ENCODE measurements around the gene GALNT10. TPM values are rescaled to one million over a fixed set of nuclear protein-coding genes. Genes with fewer than 3 reads are reported as not detected.

GALNT10 gene
- total and polyA plus RNA-seq, 2 of the 8 experiments (the other 6 are each of a cell fraction or from before 2014, with no cell fraction given), result 4.6 to 15.5 TPM

DNA sequence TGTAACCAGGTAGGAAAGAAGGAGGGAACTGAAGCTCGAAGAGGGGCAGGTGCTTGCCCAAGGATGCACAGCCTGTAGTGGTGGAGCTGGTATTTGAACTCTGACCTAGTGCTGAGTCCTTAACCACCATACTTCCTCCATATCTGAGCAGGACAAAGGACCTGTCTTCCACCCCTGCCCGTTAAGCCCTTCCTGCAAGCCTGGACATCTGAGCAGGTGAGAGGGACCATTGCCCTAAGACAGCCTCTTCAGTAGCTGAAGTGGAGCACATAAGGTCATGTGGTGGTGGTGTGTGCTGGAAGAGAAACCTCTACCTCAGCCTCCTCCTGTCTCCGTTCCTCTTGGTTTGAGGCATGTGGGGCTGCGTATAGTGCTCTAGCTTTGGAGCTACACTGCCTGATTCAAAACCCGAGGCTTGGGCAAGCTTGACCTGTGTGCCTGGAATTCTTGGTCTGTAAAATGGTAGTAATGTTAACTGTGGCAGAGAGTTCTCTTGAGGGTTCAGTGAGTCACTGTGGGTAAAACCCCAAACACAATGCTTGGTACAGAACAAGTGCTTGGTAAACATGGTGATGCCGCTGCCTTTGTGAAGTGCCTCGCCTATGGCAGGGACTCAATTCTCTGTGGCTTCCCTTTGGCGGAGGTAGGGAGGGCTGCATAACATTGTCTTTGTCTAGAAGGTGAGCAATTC lies 7.4 kb downstream of the GALNT10 start (continued):
- TF ChIP-seq, protein P1, sequence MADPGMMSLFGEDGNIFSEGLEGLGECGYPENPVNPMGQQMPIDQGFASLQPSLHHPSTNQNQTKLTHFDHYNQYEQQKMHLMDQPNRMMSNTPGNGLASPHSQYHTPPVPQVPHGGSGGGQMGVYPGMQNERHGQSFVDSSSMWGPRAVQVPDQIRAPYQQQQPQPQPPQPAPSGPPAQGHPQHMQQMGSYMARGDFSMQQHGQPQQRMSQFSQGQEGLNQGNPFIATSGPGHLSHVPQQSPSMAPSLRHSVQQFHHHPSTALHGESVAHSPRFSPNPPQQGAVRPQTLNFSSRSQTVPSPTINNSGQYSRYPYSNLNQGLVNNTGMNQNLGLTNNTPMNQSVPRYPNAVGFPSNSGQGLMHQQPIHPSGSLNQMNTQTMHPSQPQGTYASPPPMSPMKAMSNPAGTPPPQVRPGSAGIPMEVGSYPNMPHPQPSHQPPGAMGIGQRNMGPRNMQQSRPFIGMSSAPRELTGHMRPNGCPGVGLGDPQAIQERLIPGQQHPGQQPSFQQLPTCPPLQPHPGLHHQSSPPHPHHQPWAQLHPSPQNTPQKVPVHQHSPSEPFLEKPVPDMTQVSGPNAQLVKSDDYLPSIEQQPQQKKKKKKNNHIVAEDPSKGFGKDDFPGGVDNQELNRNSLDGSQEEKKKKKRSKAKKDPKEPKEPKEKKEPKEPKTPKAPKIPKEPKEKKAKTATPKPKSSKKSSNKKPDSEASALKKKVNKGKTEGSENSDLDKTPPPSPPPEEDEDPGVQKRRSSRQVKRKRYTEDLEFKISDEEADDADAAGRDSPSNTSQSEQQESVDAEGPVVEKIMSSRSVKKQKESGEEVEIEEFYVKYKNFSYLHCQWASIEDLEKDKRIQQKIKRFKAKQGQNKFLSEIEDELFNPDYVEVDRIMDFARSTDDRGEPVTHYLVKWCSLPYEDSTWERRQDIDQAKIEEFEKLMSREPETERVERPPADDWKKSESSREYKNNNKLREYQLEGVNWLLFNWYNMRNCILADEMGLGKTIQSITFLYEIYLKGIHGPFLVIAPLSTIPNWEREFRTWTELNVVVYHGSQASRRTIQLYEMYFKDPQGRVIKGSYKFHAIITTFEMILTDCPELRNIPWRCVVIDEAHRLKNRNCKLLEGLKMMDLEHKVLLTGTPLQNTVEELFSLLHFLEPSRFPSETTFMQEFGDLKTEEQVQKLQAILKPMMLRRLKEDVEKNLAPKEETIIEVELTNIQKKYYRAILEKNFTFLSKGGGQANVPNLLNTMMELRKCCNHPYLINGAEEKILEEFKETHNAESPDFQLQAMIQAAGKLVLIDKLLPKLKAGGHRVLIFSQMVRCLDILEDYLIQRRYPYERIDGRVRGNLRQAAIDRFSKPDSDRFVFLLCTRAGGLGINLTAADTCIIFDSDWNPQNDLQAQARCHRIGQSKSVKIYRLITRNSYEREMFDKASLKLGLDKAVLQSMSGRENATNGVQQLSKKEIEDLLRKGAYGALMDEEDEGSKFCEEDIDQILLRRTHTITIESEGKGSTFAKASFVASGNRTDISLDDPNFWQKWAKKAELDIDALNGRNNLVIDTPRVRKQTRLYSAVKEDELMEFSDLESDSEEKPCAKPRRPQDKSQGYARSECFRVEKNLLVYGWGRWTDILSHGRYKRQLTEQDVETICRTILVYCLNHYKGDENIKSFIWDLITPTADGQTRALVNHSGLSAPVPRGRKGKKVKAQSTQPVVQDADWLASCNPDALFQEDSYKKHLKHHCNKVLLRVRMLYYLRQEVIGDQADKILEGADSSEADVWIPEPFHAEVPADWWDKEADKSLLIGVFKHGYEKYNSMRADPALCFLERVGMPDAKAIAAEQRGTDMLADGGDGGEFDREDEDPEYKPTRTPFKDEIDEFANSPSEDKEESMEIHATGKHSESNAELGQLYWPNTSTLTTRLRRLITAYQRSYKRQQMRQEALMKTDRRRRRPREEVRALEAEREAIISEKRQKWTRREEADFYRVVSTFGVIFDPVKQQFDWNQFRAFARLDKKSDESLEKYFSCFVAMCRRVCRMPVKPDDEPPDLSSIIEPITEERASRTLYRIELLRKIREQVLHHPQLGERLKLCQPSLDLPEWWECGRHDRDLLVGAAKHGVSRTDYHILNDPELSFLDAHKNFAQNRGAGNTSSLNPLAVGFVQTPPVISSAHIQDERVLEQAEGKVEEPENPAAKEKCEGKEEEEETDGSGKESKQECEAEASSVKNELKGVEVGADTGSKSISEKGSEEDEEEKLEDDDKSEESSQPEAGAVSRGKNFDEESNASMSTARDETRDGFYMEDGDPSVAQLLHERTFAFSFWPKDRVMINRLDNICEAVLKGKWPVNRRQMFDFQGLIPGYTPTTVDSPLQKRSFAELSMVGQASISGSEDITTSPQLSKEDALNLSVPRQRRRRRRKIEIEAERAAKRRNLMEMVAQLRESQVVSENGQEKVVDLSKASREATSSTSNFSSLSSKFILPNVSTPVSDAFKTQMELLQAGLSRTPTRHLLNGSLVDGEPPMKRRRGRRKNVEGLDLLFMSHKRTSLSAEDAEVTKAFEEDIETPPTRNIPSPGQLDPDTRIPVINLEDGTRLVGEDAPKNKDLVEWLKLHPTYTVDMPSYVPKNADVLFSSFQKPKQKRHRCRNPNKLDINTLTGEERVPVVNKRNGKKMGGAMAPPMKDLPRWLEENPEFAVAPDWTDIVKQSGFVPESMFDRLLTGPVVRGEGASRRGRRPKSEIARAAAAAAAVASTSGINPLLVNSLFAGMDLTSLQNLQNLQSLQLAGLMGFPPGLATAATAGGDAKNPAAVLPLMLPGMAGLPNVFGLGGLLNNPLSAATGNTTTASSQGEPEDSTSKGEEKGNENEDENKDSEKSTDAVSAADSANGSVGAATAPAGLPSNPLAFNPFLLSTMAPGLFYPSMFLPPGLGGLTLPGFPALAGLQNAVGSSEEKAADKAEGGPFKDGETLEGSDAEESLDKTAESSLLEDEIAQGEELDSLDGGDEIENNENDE (IDR thresholded peaks at IDR 0.05; ENCODE audit: insufficient replicate concordance, low read length), result no peak
- TF ChIP-seq, protein P2, sequence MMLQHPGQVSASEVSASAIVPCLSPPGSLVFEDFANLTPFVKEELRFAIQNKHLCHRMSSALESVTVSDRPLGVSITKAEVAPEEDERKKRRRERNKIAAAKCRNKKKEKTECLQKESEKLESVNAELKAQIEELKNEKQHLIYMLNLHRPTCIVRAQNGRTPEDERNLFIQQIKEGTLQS (IDR thresholded peaks at IDR 0.05; ENCODE audit: insufficient read depth, low read depth, low read length), result no peak
- TF ChIP-seq BACH1 (IDR thresholded peaks at IDR 0.05; ENCODE audit: low read length), result no peak
- no peak for TF ChIP-seq BCL11A (IDR thresholded peaks at IDR 0.05; ENCODE audit: low read depth in 2 of 2, low read length in 2 of 2)
- no peak for TF ChIP-seq CTBP2 (IDR thresholded peaks at IDR 0.05; ENCODE audit: borderline replicate concordance, insufficient read depth, insufficient read length, low read length)
- no peak for TF ChIP-seq TCF12 (IDR thresholded peaks at IDR 0.05; ENCODE audit: low read depth, low read length)
- no peak for TF ChIP-seq BRCA1 (IDR thresholded peaks at IDR 0.05; ENCODE audit: low read depth, low read length)
- no peak for TF ChIP-seq HDAC2 (IDR thresholded peaks at IDR 0.05; ENCODE audit: borderline replicate concordance in 1 of 2, low read depth in 2 of 2, low read length in 2 of 2)
- TF ChIP-seq ASH2L (IDR thresholded peaks at IDR 0.05; ENCODE audit: low read length), result no peak
- no peak for TF ChIP-seq TBP (IDR thresholded peaks at IDR 0.05; ENCODE audit: low read depth, low read length)
